ENCODE measurements around the gene APOBEC3H. TPM values are rescaled to one million over a fixed set of nuclear protein-coding genes. Genes with fewer than 3 reads are reported as not detected.
A peak's percentile ranks its signal among the peaks of the same experiment; 100 is the strongest.

Gene APOBEC3H
- total and polyA plus RNA-seq, 2 donors from 2014 or later = 0.79 TPM; not detected in 1

GRCh38 chr22:39151329-39151975 is 54.4 kb downstream of the APOBEC3H start:
- DNase-seq = peak in 4 of 5 donors; percentile 9 to 64 (median 43)
- H3K4me1 ChIP-seq (ENCODE audit: control insufficient read depth in 2 of 3, insufficient read depth in 2 of 3, low read depth in 1 of 3, low read length in 3 of 3) = peaks cover 0 to 26% (median 8%) of the 10 kb centered on the region in 3 donors
- no peak for TF ChIP-seq CTCF (IDR thresholded peaks at IDR 0.05; ENCODE audit: borderline replicate concordance, extremely low read depth, insufficient read depth)
- peak overlapping the region in 2 of 3 donors; percentile 80 to 87 for H3K4me3 ChIP-seq (ENCODE audit: low read length in 3 of 3)
- intact Hi-C loops (cut with DNase I) = no loop called here
- peak overlapping the region; percentile 86 to 88 for H3K27ac ChIP-seq (ENCODE audit: low read depth in 2 of 2, low read length in 2 of 2)
- peak overlapping the region in 2 of 3 donors; percentile 63 to 94 for H3K9ac ChIP-seq (ENCODE audit: low read length in 3 of 3)
- H3K36me3 ChIP-seq (ENCODE audit: control insufficient read depth in 2 of 3, insufficient read depth in 3 of 3, low read length in 3 of 3) = peaks cover 0 to 5% (median 4%) of the 10 kb centered on the region in 3 donors
- H3K9me3 ChIP-seq (ENCODE audit: control insufficient read depth in 2 of 3, insufficient read depth in 1 of 3, low read length in 3 of 3) = no peaks in the 10 kb centered on the region
- no peak for FAIRE-seq
- peaks cover 17% of the 10 kb centered on the region for H3K27me3 ChIP-seq (ENCODE audit: control insufficient read depth, insufficient read depth, low read length)

- no peaks in the 10 kb centered on the region for H3K9me3 ChIP-seq (ENCODE audit: control insufficient read depth in 2 of 3, insufficient read depth in 1 of 3, low read length in 3 of 3)
- DNase-seq (no peak), FAIRE-seq (no peak)
- intact Hi-C loops (cut with DNase I) = no loop called here
- H3K9ac ChIP-seq (ENCODE audit: low read length in 3 of 3) = peak overlapping the region in 2 of 3 donors; percentile 63 to 94
- peak overlapping the region; percentile 86 to 88 for H3K27ac ChIP-seq (ENCODE audit: low read depth in 2 of 2, low read length in 2 of 2)
- H3K4me1 ChIP-seq (ENCODE audit: control insufficient read depth in 2 of 3, insufficient read depth in 2 of 3, low read depth in 1 of 3, low read length in 3 of 3) = peaks cover 0 to 23% (median 6%) of the 10 kb centered on the region in 3 donors
- H3K36me3 ChIP-seq (ENCODE audit: control insufficient read depth in 2 of 3, insufficient read depth in 3 of 3, low read length in 3 of 3) = peaks cover 0 to 5% (median 4%) of the 10 kb centered on the region in 3 donors
- H3K27me3 ChIP-seq (ENCODE audit: control insufficient read depth, insufficient read depth, low read length) = peaks cover 17% of the 10 kb centered on the region
- TF ChIP-seq CTCF (IDR thresholded peaks at IDR 0.05; ENCODE audit: borderline replicate concordance, extremely low read depth, insufficient read depth) = no peak
- H3K4me3 ChIP-seq (ENCODE audit: low read length in 3 of 3) = peak overlapping the region; percentile 41 to 87 (median 80)
These were observed 55.0 kb downstream of the APOBEC3H start for GRCh38 chr22:39152024-39152510.

- Histone ChIP-seq H3K36me3 (ENCODE audit: control insufficient read depth in 2 of 3, insufficient read depth in 3 of 3, low read length in 3 of 3) (peaks cover 0 to 5% (median 4%) of the 10 kb centered on the region in 3 donors), H3K9ac (ENCODE audit: low read length in 3 of 3) (peak within 1 kb of the TSS; percentile 33 to 94 (median 94)), H3K4me1 (ENCODE audit: control insufficient read depth in 2 of 3, insufficient read depth in 2 of 3, low read depth in 1 of 3, low read length in 3 of 3) (peaks cover 0 to 23% (median 6%) of the 10 kb centered on the region in 3 donors), H3K27ac (ENCODE audit: low read depth in 2 of 2, low read length in 2 of 2) (peak within 1 kb of the TSS; percentile 87 to 96), H3K27me3 (ENCODE audit: control insufficient read depth, insufficient read depth, low read length) (peaks cover 17% of the 10 kb centered on the region), H3K4me3 (ENCODE audit: low read length in 3 of 3) (peak within 1 kb of the TSS; percentile 53 to 87 (median 86)), H3K9me3 (ENCODE audit: control insufficient read depth in 2 of 3, insufficient read depth in 1 of 3, low read length in 3 of 3) (no peaks in the 10 kb centered on the region)
- peak; percentile 12 for TF ChIP-seq CTCF (IDR thresholded peaks at IDR 0.05; ENCODE audit: borderline replicate concordance, extremely low read depth, insufficient read depth)
- DNase-seq (peak; percentile 85 to 98 (median 93)), FAIRE-seq (no peak)
- intact Hi-C loops (cut with DNase I) = no loop called here
These were observed 55.6 kb downstream of the APOBEC3H start, which contains the start of gene CBX7 for GRCh38 chr22:39152511-39153219. TSS of gene CBX7 (minus strand) at chr22:39152680. CDS start at chr22:39152444, 236 bp downstream.
